Memory B cell (primary cell): Measurements from ENCODE around the gene TMEM100.

Experiments used
- ATAC-seq: fragments of 150-1000 bp; cut with Tn5 transposase; 2 replicates; pipeline ENCODE4 v1.10.0; 2021; ENCODE audit warnings: low read depth, mild to moderate bottlenecking, moderate library complexity
- DNase-seq, 2 donors: peaks; one replicate each; pipeline ENCODE4 v3.0.0; 2022; ENCODE audit warnings: low spot score in 2 of 2
- H3K27ac Mint-ChIP-seq: one replicate; pipeline ENCODE4 v1.8.0; 2022; ENCODE audit warnings: mild to moderate bottlenecking, moderate library complexity, mixed read lengths
- H3K27me3 Mint-ChIP-seq: one replicate; pipeline ENCODE4 v1.8.0; 2022; ENCODE audit warnings: mixed read lengths
- H3K36me3 Mint-ChIP-seq: one replicate; pipeline ENCODE4 v1.8.0; 2022; ENCODE audit warnings: mild to moderate bottlenecking, mixed read lengths
- H3K4me1 Mint-ChIP-seq: one replicate; pipeline ENCODE4 v1.8.0; 2022; ENCODE audit warnings: mixed read lengths
- H3K4me3 Mint-ChIP-seq: one replicate; pipeline ENCODE4 v1.8.0; 2022; ENCODE audit warnings: mild to moderate bottlenecking, moderate library complexity, mixed read lengths
- H3K9me3 Mint-ChIP-seq: one replicate; pipeline ENCODE4 v1.8.0; 2022; ENCODE audit warnings: mixed read lengths

Gene TMEM100

DNA sequence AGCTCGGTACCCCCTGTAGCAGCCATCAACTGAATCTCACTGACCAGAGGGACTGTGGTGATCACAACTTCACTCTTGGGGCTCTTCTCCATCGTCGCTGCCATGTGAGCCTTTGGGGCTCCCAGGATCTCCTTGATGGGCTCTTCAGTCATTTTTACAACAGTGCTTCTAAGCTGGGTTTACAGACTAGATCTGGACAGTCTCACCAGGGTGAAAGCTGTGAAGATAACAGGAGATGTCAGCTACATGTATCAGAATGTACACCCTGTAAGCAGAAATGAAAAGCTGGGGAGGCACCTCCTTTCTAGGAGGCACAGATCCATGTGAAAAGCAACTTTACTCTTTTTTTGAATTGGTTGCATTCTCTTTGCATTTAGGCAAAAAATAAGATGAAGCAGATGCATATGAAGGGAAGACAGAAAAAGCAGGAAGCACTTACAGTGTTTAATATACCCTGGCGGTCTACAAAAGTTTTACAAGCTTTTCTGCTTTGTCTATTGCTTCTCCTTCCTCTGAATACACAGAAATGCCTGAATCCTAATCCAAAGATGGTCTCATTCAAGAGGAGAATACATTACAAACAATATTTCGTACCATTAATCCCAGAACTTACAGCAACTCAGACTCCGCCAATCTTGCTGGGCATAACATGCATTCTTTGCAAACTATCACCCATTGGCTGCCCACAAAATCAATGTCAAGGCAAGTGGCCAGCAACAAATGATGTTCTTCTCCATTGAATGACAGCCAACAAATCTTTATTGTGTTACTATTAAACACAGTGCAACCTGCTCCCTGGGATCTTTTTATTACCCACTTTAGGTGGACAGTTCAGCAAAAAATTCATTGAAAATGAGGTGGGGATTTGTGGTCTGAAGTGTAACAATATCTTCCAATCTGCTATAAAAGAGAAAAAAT lies 1.5 kb downstream of the TMEM100 start:
- H3K36me3 Mint-ChIP-seq = no peaks in the 10 kb centered on the region
- no peak for DNase-seq
- H3K4me3 Mint-ChIP-seq = no peak overlapping the region
- H3K9me3 Mint-ChIP-seq = no peaks in the 10 kb centered on the region
- peaks cover 12% of the 10 kb centered on the region for H3K27me3 Mint-ChIP-seq
- H3K27ac Mint-ChIP-seq = no peak overlapping the region
- ATAC-seq = no peak
- H3K4me1 Mint-ChIP-seq = peaks cover 8% of the 10 kb centered on the region

GRCh38 chr17:55717898-55718735 lies 4.5 kb downstream of the TMEM100 start:
- Mint-ChIP-seq H3K4me3 (no peak overlapping the region), H3K4me1 (no peaks in the 10 kb centered on the region), H3K36me3 (no peaks in the 10 kb centered on the region), H3K9me3 (no peaks in the 10 kb centered on the region), H3K27me3 (peaks cover 9% of the 10 kb centered on the region), H3K27ac (no peak overlapping the region)
- DNase-seq (peak; percentile 49 to 65), ATAC-seq (peak; percentile 48)

DNA sequence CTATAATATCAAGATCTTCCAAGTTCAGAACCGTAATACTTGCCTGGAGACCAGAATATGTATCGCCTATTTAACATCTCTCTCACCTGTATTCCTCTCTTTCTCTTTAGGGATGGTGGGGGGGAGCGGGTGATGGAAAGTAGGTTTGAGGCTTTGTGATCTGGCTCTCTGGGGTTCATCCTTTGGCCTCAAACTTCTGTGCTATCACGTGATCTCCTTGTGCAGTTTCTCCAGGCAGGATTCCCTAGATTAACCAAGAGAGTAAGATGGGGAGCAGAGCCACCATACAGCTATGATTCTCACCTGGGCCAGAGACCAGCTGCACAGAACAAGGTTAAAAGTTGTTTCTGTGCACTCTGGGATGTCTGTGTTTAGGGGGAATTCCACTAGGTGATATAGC lies 5.2 kb downstream of the TMEM100 start:
- Mint-ChIP-seq H3K36me3 (no peaks in the 10 kb centered on the region), H3K4me1 (no peaks in the 10 kb centered on the region), H3K9me3 (no peaks in the 10 kb centered on the region), H3K4me3 (no peak overlapping the region), H3K27ac (no peak overlapping the region), H3K27me3 (peaks cover 5% of the 10 kb centered on the region)
- DNase-seq (no peak), ATAC-seq (no peak)

- Mint-ChIP-seq H3K27ac (no peak overlapping the region), H3K36me3 (no peaks in the 10 kb centered on the region), H3K4me3 (no peak overlapping the region)
Observed at GRCh38 chr17:55710829-55711496, 11.7 kb downstream of the TMEM100 start.

DNA sequence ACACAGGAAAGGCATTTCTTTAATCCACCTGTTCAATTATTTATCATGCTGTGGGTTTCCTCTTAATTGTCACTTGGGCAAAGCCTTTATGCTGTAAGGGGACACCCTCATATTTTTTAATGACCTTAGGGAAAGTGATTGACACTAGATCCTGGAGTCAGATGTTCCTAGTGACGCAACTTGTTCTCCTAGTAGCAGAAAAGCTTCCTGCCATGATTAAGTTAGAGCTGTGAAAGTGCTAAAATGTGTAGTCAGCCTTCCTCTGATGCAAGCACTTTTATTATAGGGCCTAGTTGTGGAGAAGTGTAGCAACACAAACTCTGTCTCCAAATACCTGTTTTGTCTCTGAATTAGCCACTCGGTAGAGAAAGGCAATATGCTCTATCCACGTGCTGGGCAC lies 12.3 kb downstream of the TMEM100 start:
- Mint-ChIP-seq H3K27me3 (peaks cover 13% of the 10 kb centered on the region), H3K36me3 (no peaks in the 10 kb centered on the region), H3K4me3 (no peak overlapping the region), H3K4me1 (no peaks in the 10 kb centered on the region), H3K27ac (no peak overlapping the region), H3K9me3 (no peaks in the 10 kb centered on the region)
- ATAC-seq (no peak), DNase-seq (no peak)

More at GRCh38 chr17:55710829-55711496, 11.7 kb downstream of the TMEM100 start:
- ATAC-seq (no peak), DNase-seq (no peak)
- Mint-ChIP-seq H3K27me3 (peaks cover 10% of the 10 kb centered on the region), H3K4me1 (no peaks in the 10 kb centered on the region), H3K9me3 (no peaks in the 10 kb centered on the region)

- no peak overlapping the region for H3K4me3 Mint-ChIP-seq
- no peak overlapping the region for H3K27ac Mint-ChIP-seq
- no peaks in the 10 kb centered on the region for H3K36me3 Mint-ChIP-seq
- H3K27me3 Mint-ChIP-seq = peaks cover 13% of the 10 kb centered on the region
- DNase-seq (no peak), ATAC-seq (no peak)
- no peaks in the 10 kb centered on the region for H3K9me3 Mint-ChIP-seq
- no peaks in the 10 kb centered on the region for H3K4me1 Mint-ChIP-seq
Observed at GRCh38 chr17:55709984-55710383, 12.7 kb downstream of the TMEM100 start.

GRCh38 chr17:55709440-55709839 lies 13.2 kb downstream of the TMEM100 start:
- ATAC-seq (no peak), DNase-seq (no peak)
- Mint-ChIP-seq H3K9me3 (no peaks in the 10 kb centered on the region), H3K4me1 (no peaks in the 10 kb centered on the region), H3K4me3 (no peak overlapping the region), H3K27me3 (peaks cover 15% of the 10 kb centered on the region), H3K36me3 (no peaks in the 10 kb centered on the region), H3K27ac (no peak overlapping the region)

GRCh38 chr17:55708175-55708974 lies 14.3 kb downstream of the TMEM100 start:
- Mint-ChIP-seq H3K4me1 (no peaks in the 10 kb centered on the region), H3K27ac (no peak overlapping the region), H3K4me3 (no peak overlapping the region), H3K9me3 (no peaks in the 10 kb centered on the region), H3K27me3 (peaks cover 20% of the 10 kb centered on the region), H3K36me3 (no peaks in the 10 kb centered on the region)
- ATAC-seq = no peak
- no peak for DNase-seq

- Mint-ChIP-seq H3K27ac (no peak overlapping the region), H3K27me3 (peaks cover 22% of the 10 kb centered on the region), H3K36me3 (no peaks in the 10 kb centered on the region), H3K9me3 (no peaks in the 10 kb centered on the region), H3K4me1 (no peaks in the 10 kb centered on the region), H3K4me3 (no peak overlapping the region)
- ATAC-seq (no peak), DNase-seq (no peak)
Observed at GRCh38 chr17:55706808-55707773, 15.6 kb downstream of the TMEM100 start.

- Mint-ChIP-seq H3K27me3 (peaks cover 24% of the 10 kb centered on the region), H3K9me3 (peaks cover 4% of the 10 kb centered on the region), H3K4me3 (no peak overlapping the region), H3K36me3 (peaks cover 2% of the 10 kb centered on the region), H3K4me1 (no peaks in the 10 kb centered on the region), H3K27ac (no peak overlapping the region)
- no peak for ATAC-seq
- DNase-seq = no peak
Observed at GRCh38 chr17:55705847-55706246, 16.8 kb downstream of the TMEM100 start.

DNA sequence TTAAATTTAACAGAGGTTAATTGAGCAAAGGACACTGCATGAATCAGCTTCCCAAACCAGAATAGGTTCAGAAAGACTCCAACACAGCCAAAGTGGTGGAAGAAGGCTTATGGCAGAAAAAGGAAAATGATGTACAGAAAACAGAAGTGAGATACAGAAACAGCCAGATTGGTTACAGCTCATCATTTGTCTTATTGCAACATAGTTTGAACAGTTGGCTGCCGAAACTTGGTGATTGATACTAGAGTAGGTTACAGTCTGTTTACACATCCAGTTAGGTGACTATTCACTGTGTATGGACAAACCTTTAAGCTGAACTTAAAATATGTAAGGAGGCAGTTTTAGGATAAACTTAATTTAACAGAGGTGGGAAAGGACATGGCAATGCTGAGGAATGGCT lies 18.3 kb downstream of the TMEM100 start:
- peaks cover 4% of the 10 kb centered on the region for H3K9me3 Mint-ChIP-seq
- peaks cover 20% of the 10 kb centered on the region for H3K27me3 Mint-ChIP-seq
- peaks cover 2% of the 10 kb centered on the region for H3K36me3 Mint-ChIP-seq
- no peak for DNase-seq
- H3K4me3 Mint-ChIP-seq = no peak overlapping the region
- ATAC-seq = no peak
- no peak overlapping the region for H3K27ac Mint-ChIP-seq
- no peaks in the 10 kb centered on the region for H3K4me1 Mint-ChIP-seq

- Mint-ChIP-seq H3K27me3 (peaks cover 24% of the 10 kb centered on the region), H3K9me3 (peaks cover 4% of the 10 kb centered on the region), H3K4me1 (no peaks in the 10 kb centered on the region), H3K36me3 (peaks cover 2% of the 10 kb centered on the region), H3K27ac (no peak overlapping the region), H3K4me3 (no peak overlapping the region)
- ATAC-seq (no peak), DNase-seq (no peak)
Observed at GRCh38 chr17:55702150-55702549, 20.5 kb downstream of the TMEM100 start.
